ENCODE data around the gene GTF2IRD1.

DNA sequence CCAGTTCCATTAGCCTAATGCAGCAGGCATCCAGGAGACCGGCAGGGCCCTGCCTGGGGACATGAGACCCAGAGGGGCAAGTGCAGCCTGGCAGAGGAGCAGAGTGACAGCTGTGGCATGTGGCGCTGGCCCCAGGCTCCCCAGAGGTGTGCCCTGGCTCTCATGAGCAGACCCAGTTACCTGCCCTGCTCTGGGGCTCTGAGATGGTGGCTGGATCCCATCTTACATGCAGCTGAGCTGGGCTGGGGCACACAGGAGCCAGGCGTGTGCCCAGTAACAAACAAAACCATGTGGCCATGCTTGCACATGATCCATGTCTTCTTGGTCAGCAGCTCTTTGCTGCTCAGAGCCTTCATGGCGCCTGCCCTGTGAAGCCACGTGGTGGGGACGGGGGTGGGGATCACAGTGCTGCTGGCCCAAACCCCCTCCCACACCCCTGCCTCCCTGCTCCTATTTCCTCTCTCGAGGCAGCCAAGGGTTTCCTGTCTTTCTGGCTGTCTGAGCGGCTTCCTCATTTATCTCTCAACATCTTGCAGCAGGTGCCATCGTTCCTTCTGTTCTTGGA is 163.6 kb downstream of the GTF2IRD1 start:
- TF ChIP-seq, protein P1, sequence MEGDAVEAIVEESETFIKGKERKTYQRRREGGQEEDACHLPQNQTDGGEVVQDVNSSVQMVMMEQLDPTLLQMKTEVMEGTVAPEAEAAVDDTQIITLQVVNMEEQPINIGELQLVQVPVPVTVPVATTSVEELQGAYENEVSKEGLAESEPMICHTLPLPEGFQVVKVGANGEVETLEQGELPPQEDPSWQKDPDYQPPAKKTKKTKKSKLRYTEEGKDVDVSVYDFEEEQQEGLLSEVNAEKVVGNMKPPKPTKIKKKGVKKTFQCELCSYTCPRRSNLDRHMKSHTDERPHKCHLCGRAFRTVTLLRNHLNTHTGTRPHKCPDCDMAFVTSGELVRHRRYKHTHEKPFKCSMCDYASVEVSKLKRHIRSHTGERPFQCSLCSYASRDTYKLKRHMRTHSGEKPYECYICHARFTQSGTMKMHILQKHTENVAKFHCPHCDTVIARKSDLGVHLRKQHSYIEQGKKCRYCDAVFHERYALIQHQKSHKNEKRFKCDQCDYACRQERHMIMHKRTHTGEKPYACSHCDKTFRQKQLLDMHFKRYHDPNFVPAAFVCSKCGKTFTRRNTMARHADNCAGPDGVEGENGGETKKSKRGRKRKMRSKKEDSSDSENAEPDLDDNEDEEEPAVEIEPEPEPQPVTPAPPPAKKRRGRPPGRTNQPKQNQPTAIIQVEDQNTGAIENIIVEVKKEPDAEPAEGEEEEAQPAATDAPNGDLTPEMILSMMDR (IDR thresholded peaks at IDR 0.05; ENCODE audit: low read depth, low read length, poor library complexity, severe bottlenecking): no peak
- no peak for TF ChIP-seq EZH2phosphoT487 (IDR thresholded peaks at IDR 0.05; ENCODE audit: borderline replicate concordance, low read length)

Data from DOHH2 (cell line).